ENCODE measurements around the gene CHRNB4. TPM values are rescaled to one million over a fixed set of nuclear protein-coding genes. Genes with fewer than 3 reads are reported as not detected.
"Not testable (repeated sequence)": the region's sequence is repeated elsewhere in the genome, so short reads cannot be mapped to it uniquely, and the experiment has no call there.

CHRNB4 gene
- total RNA-seq, 1 experiment from 2014 or later, result 0.06 TPM

GRCh38 chr15:78619022-78619950 is 21.7 kb downstream of the CHRNB4 start:
- no peaks in the 10 kb centered on the region; the same call in 1 of the 2 replicates for H3K4me1 ChIP-seq
- DNase-seq, result no peak
- no peak overlapping the region for H3K4me3 ChIP-seq
- H3K27me3 ChIP-seq, result no peaks in the 10 kb centered on the region
- no peak overlapping the region for H3K27ac ChIP-seq
- no peaks in the 10 kb centered on the region for H3K9me3 ChIP-seq (replicated peaks)
- H3K36me3 ChIP-seq, result no peaks in the 10 kb centered on the region

GRCh38 chr15:78618490-78618934 is 22.5 kb downstream of the CHRNB4 start:
- Histone ChIP-seq H3K27me3 (no peaks in the 10 kb centered on the region), H3K27ac (no peak overlapping the region), H3K4me1 (no peaks in the 10 kb centered on the region; the same call in 1 of the 2 replicates), H3K4me3 (no peak overlapping the region), H3K9me3 (replicated peaks) (no peaks in the 10 kb centered on the region), H3K36me3 (no peaks in the 10 kb centered on the region)
- DNase-seq, result peak; percentile 80 to 92

- Histone ChIP-seq H3K4me3 (no peak overlapping the region), H3K9me3 (replicated peaks) (no peaks in the 10 kb centered on the region), H3K4me1 (no peaks in the 10 kb centered on the region; the same call in 1 of the 2 replicates), H3K27me3 (no peaks in the 10 kb centered on the region), H3K36me3 (no peaks in the 10 kb centered on the region), H3K27ac (no peak overlapping the region)
- no peak for DNase-seq
These were observed 22.9 kb downstream of the CHRNB4 start for GRCh38 chr15:78618064-78618463.

GRCh38 chr15:78617516-78617915 is 23.5 kb downstream of the CHRNB4 start:
- DNase-seq, result no peak
- Histone ChIP-seq H3K36me3 (no peaks in the 10 kb centered on the region), H3K4me3 (no peak overlapping the region), H3K9me3 (replicated peaks) (no peaks in the 10 kb centered on the region), H3K4me1 (no peaks in the 10 kb centered on the region; the same call in 1 of the 2 replicates), H3K27me3 (no peaks in the 10 kb centered on the region), H3K27ac (no peak overlapping the region)

GRCh38 chr15:78617076-78617475 is 23.9 kb downstream of the CHRNB4 start:
- Histone ChIP-seq H3K9me3 (replicated peaks) (no peaks in the 10 kb centered on the region), H3K27ac (no peak overlapping the region)

GRCh38 chr15:78616506-78616905 is 24.5 kb downstream of the CHRNB4 start:
- Histone ChIP-seq H3K9me3 (replicated peaks) (no peaks in the 10 kb centered on the region), H3K4me3 (no peak overlapping the region), H3K4me1 (no peaks in the 10 kb centered on the region; the same call in 1 of the 2 replicates), H3K27ac (no peak overlapping the region), H3K36me3 (no peaks in the 10 kb centered on the region), H3K27me3 (no peaks in the 10 kb centered on the region)
- DNase-seq, result no peak

More at GRCh38 chr15:78617076-78617475, 23.9 kb downstream of the CHRNB4 start:
- Histone ChIP-seq H3K36me3 (no peaks in the 10 kb centered on the region), H3K27me3 (no peaks in the 10 kb centered on the region), H3K4me1 (no peaks in the 10 kb centered on the region; the same call in 1 of the 2 replicates), H3K4me3 (no peak overlapping the region)
- no peak for DNase-seq

- DNase-seq, result no peak
These were observed 25.8 kb downstream of the CHRNB4 start for GRCh38 chr15:78615151-78615589.

GRCh38 chr15:78614021-78614420 is 27.0 kb downstream of the CHRNB4 start:
- Histone ChIP-seq H3K27me3 (no peaks in the 10 kb centered on the region), H3K4me3 (no peak overlapping the region)
- no peak for DNase-seq

More at GRCh38 chr15:78615151-78615589, 25.8 kb downstream of the CHRNB4 start:
- Histone ChIP-seq H3K36me3 (no peaks in the 10 kb centered on the region), H3K27me3 (no peaks in the 10 kb centered on the region), H3K4me3 (no peak overlapping the region), H3K9me3 (replicated peaks) (no peaks in the 10 kb centered on the region), H3K4me1 (no peaks in the 10 kb centered on the region; the same call in 1 of the 2 replicates), H3K27ac (no peak overlapping the region)

GRCh38 chr15:78609551-78609950 is 31.5 kb downstream of the CHRNB4 start:
- H3K4me1 ChIP-seq; H3K36me3 ChIP-seq; DNase-seq; H3K9me3 ChIP-seq (replicated peaks); H3K4me3 ChIP-seq; H3K27me3 ChIP-seq; H3K27ac ChIP-seq: not testable (repeated sequence)

More at GRCh38 chr15:78614021-78614420, 27.0 kb downstream of the CHRNB4 start:
- H3K4me1 ChIP-seq, result no peaks in the 10 kb centered on the region; the same call in 1 of the 2 replicates
- H3K36me3 ChIP-seq, result no peaks in the 10 kb centered on the region
- no peaks in the 10 kb centered on the region for H3K9me3 ChIP-seq (replicated peaks)
- no peak overlapping the region for H3K27ac ChIP-seq

- H3K27ac ChIP-seq, result no peak overlapping the region
- H3K27me3 ChIP-seq, result no peaks in the 10 kb centered on the region
- H3K4me3 ChIP-seq, result no peak overlapping the region
- DNase-seq, result no peak
- H3K9me3 ChIP-seq (replicated peaks), result no peaks in the 10 kb centered on the region
- H3K36me3 ChIP-seq, result no peaks in the 10 kb centered on the region
- no peaks in the 10 kb centered on the region for H3K4me1 ChIP-seq
These were observed 35.3 kb downstream of the CHRNB4 start for GRCh38 chr15:78605680-78606079.

GRCh38 chr15:78605201-78605600 is 35.8 kb downstream of the CHRNB4 start:
- Histone ChIP-seq H3K4me1 (no peaks in the 10 kb centered on the region), H3K4me3 (no peak overlapping the region), H3K36me3 (no peaks in the 10 kb centered on the region), H3K27ac (no peak overlapping the region), H3K27me3 (no peaks in the 10 kb centered on the region), H3K9me3 (replicated peaks) (no peaks in the 10 kb centered on the region)
- DNase-seq, result no peak

- DNase-seq, result no peak
- H3K27ac ChIP-seq, result no peak overlapping the region
- H3K36me3 ChIP-seq, result no peaks in the 10 kb centered on the region
- H3K4me3 ChIP-seq, result no peak overlapping the region
- H3K9me3 ChIP-seq (replicated peaks), result no peaks in the 10 kb centered on the region
- no peaks in the 10 kb centered on the region for H3K27me3 ChIP-seq
- H3K4me1 ChIP-seq, result no peaks in the 10 kb centered on the region
These were observed 36.6 kb downstream of the CHRNB4 start for GRCh38 chr15:78604420-78604819.

GRCh38 chr15:78603467-78603866 is 37.5 kb downstream of the CHRNB4 start:
- no peaks in the 10 kb centered on the region for H3K36me3 ChIP-seq
- H3K4me1 ChIP-seq, result no peaks in the 10 kb centered on the region
- no peaks in the 10 kb centered on the region for H3K9me3 ChIP-seq (replicated peaks)
- no peak overlapping the region for H3K27ac ChIP-seq
- H3K27me3 ChIP-seq, result no peaks in the 10 kb centered on the region
- no peak for DNase-seq
- no peak overlapping the region for H3K4me3 ChIP-seq

- H3K4me3 ChIP-seq, result no peak overlapping the region
- no peaks in the 10 kb centered on the region for H3K36me3 ChIP-seq
- DNase-seq, result no peak
- H3K27me3 ChIP-seq, result no peaks in the 10 kb centered on the region
- no peaks in the 10 kb centered on the region for H3K4me1 ChIP-seq
- no peaks in the 10 kb centered on the region for H3K9me3 ChIP-seq (replicated peaks)
- no peak overlapping the region for H3K27ac ChIP-seq
These were observed 41.8 kb downstream of the CHRNB4 start for GRCh38 chr15:78599189-78599588.

GRCh38 chr15:78598348-78598747 is 42.7 kb downstream of the CHRNB4 start:
- Histone ChIP-seq H3K4me1 (no peaks in the 10 kb centered on the region), H3K27ac (no peak overlapping the region), H3K27me3 (no peaks in the 10 kb centered on the region), H3K4me3 (no peak overlapping the region), H3K36me3 (no peaks in the 10 kb centered on the region), H3K9me3 (replicated peaks) (no peaks in the 10 kb centered on the region)
- DNase-seq, result no peak
